Endodermal cell (in vitro differentiated cells): ENCODE measurements around the gene CAMTA1. TPM values are rescaled to one million over a fixed set of nuclear protein-coding genes. Genes with fewer than 3 reads are reported as not detected.

ENCODE experiments used
- DNase-seq: peaks from one replicate; pipeline ENCODE4 v3.0.0-alpha.2; 2017
- H3K27ac ChIP-seq: 2 replicates; pipeline ENCODE4 v1.5.1; 2013; ENCODE audit warnings: mild to moderate bottlenecking, low read depth, low read length, moderate library complexity
- H3K27me3 ChIP-seq: 2 replicates; pipeline ENCODE4 v1.6.1; 2013; ENCODE audit warnings: mild to moderate bottlenecking, low read length, moderate library complexity; ENCODE audit not compliant: insufficient read depth, control insufficient read depth, poor library complexity, severe bottlenecking
- H3K36me3 ChIP-seq: 2 replicates; pipeline ENCODE4 v1.7.0; 2013; ENCODE audit warnings: mild to moderate bottlenecking, low read length, moderate library complexity; ENCODE audit not compliant: control insufficient read depth, insufficient read depth
- H3K4me1 ChIP-seq: one replicate; pipeline ENCODE4 v1.7.0; 2013; ENCODE audit warnings: low read length; ENCODE audit not compliant: control insufficient read depth, insufficient read depth
- H3K4me3 ChIP-seq: 2 replicates; pipeline ENCODE4 v1.5.1; 2013; ENCODE audit warnings: mild to moderate bottlenecking, low read length, moderate library complexity
- H3K9ac ChIP-seq: 2 replicates; pipeline ENCODE4 v1.6.1; 2013; ENCODE audit warnings: mild to moderate bottlenecking, low read length, moderate library complexity; ENCODE audit not compliant: poor library complexity, severe bottlenecking; ENCODE audit errors: extremely low read depth
- H3K9me3 ChIP-seq: 2 replicates; pipeline ENCODE4 v1.6.1; 2013; ENCODE audit warnings: mild to moderate bottlenecking, low read length, moderate library complexity; ENCODE audit not compliant: control insufficient read depth
- H3K27ac Mint-ChIP-seq: 2 replicates; pipeline ENCODE4 v1.8.0; 2020; ENCODE audit warnings: mixed read lengths
- H3K27me3 Mint-ChIP-seq: 2 replicates; pipeline ENCODE4 v1.8.0; 2021; ENCODE audit warnings: mild to moderate bottlenecking, mixed read lengths; ENCODE audit not compliant: insufficient read depth
- H3K36me3 Mint-ChIP-seq: 2 replicates; pipeline ENCODE4 v1.8.0; 2020; ENCODE audit warnings: low read depth, mixed read lengths
- H3K4me1 Mint-ChIP-seq: 2 replicates; pipeline ENCODE4 v1.8.0; 2020; ENCODE audit warnings: mixed read lengths
- H3K4me3 Mint-ChIP-seq: 2 replicates; pipeline ENCODE4 v1.8.0; 2020; ENCODE audit warnings: mild to moderate bottlenecking, moderate library complexity, mixed read lengths
- H3K9me3 Mint-ChIP-seq: 2 replicates; pipeline ENCODE4 v1.8.0; 2020; ENCODE audit warnings: mild to moderate bottlenecking, mixed read lengths
- WGBS, 2 experiments: methylation state at CpG; one replicate each; pipeline versions ENCODE4 v1.1.5 to v1.1.7; 2013; ENCODE audit warnings: missing lambda C conversion rate in 2 of 2, mixed read lengths in 1 of 2; ENCODE audit not compliant: insufficient coverage in 1 of 2, insufficient read length in 1 of 2; 5-methylcytosine and 5-hydroxymethylcytosine counted together
- total RNA-seq, 2 donors: library from RNA; stranded (reverse); fragmentation: NEBNext Ultra II Directional in 1 of 2; extraction: Animal tissue kit (Norgen Biotek cat#: 25700) in 1 of 2; gene quantifications; 2 replicates in 1 of 2; 3 replicates in 1 of 2; pipeline ENCODE4 v1.2.1, GENCODE V29; 2021
- TF ChIP-seq, protein P1 (sequence below): fragments of 200-600 bp; sonication (generic); conservative IDR thresholded peaks from 2 replicates; pipeline ENCODE4 v1.5.0; 2021; ENCODE audit warnings: antibody characterized with exemption, mild to moderate bottlenecking

CAMTA1 gene
- total RNA-seq, 2 donors from 2014 or later: 123 to 137 TPM

DNA sequence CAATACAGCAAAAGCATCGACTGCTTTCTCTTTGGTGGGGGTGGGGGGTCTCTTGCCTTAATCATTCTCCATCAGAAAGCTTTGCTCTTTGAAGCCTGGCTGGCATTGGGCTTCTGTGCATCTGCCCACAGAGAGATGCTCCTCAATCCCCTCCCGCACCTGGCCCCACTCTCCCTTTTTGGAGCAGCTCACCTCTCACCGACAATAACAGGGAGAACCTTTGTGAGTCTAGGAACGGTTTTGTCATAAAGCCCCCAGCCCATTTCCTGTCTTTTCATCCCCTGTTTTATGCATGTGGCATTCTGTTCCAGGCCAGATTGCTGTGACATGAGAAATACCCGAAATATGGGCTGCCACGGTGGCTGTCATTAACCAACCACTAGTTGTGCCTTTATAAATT is 516.9 kb downstream of the CAMTA1 start:
- Histone ChIP-seq H3K4me3 (no peak overlapping the region), H3K27me3 (no peaks in the 10 kb centered on the region), H3K4me1 (peaks cover 4% of the 10 kb centered on the region), H3K9me3 (peaks cover 14% of the 10 kb centered on the region), H3K27ac (no peak overlapping the region), H3K9ac (no peak overlapping the region), H3K36me3 (no peaks in the 10 kb centered on the region)
- no peaks in the 10 kb centered on the region for H3K36me3 Mint-ChIP-seq
- TF ChIP-seq, protein P1, sequence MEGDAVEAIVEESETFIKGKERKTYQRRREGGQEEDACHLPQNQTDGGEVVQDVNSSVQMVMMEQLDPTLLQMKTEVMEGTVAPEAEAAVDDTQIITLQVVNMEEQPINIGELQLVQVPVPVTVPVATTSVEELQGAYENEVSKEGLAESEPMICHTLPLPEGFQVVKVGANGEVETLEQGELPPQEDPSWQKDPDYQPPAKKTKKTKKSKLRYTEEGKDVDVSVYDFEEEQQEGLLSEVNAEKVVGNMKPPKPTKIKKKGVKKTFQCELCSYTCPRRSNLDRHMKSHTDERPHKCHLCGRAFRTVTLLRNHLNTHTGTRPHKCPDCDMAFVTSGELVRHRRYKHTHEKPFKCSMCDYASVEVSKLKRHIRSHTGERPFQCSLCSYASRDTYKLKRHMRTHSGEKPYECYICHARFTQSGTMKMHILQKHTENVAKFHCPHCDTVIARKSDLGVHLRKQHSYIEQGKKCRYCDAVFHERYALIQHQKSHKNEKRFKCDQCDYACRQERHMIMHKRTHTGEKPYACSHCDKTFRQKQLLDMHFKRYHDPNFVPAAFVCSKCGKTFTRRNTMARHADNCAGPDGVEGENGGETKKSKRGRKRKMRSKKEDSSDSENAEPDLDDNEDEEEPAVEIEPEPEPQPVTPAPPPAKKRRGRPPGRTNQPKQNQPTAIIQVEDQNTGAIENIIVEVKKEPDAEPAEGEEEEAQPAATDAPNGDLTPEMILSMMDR: no peak
- peak; percentile 21 for DNase-seq
- H3K27me3 Mint-ChIP-seq: no peaks in the 10 kb centered on the region
- H3K9me3 Mint-ChIP-seq: peaks cover under 1% of the 10 kb centered on the region
- no peak overlapping the region for H3K27ac Mint-ChIP-seq
- 83% methylated on average over 5 to 6 of the region's 6 CpGs for WGBS, 2 experiments
- peaks cover 6% of the 10 kb centered on the region for H3K4me1 Mint-ChIP-seq
- no peak overlapping the region for H3K4me3 Mint-ChIP-seq

DNA sequence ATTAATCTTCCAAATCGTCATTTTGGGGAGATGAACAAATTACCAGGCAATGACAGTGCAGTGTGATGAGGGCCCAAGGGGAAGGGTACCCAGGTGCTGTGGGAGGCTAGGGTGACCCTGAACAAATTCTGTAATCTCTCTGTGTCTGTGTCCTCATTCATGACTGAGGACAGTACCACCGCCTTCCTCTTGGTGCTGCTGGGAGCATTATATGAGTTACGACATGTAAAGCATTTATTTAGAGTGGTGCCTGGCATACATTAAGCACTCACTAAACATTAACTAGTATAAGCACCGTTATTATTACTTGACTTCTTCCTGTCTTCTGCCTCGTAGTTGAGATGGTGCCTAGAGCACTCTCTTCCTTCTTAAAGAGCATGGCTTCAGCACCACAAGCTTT is 517.6 kb downstream of the CAMTA1 start:
- H3K4me3 Mint-ChIP-seq: no peak overlapping the region
- peaks cover 6% of the 10 kb centered on the region for H3K4me1 Mint-ChIP-seq
- H3K27ac Mint-ChIP-seq: no peak overlapping the region
- no peaks in the 10 kb centered on the region for H3K27me3 Mint-ChIP-seq
- H3K36me3 Mint-ChIP-seq: no peaks in the 10 kb centered on the region
- no peak overlapping the region for H3K4me3 ChIP-seq
- TF ChIP-seq, protein P1: peak; percentile 52
- H3K36me3 ChIP-seq: no peaks in the 10 kb centered on the region
- 89 to 93% methylated on average over 5 of the region's 5 CpGs for WGBS, 2 experiments
- H3K4me1 ChIP-seq: peaks cover 4% of the 10 kb centered on the region
- H3K27me3 ChIP-seq: no peaks in the 10 kb centered on the region
- no peak overlapping the region for H3K27ac ChIP-seq
- H3K9me3 Mint-ChIP-seq: peaks cover 7% of the 10 kb centered on the region
- peaks cover 20% of the 10 kb centered on the region for H3K9me3 ChIP-seq
- no peak overlapping the region for H3K9ac ChIP-seq
- peak; percentile 41 for DNase-seq

DNA sequence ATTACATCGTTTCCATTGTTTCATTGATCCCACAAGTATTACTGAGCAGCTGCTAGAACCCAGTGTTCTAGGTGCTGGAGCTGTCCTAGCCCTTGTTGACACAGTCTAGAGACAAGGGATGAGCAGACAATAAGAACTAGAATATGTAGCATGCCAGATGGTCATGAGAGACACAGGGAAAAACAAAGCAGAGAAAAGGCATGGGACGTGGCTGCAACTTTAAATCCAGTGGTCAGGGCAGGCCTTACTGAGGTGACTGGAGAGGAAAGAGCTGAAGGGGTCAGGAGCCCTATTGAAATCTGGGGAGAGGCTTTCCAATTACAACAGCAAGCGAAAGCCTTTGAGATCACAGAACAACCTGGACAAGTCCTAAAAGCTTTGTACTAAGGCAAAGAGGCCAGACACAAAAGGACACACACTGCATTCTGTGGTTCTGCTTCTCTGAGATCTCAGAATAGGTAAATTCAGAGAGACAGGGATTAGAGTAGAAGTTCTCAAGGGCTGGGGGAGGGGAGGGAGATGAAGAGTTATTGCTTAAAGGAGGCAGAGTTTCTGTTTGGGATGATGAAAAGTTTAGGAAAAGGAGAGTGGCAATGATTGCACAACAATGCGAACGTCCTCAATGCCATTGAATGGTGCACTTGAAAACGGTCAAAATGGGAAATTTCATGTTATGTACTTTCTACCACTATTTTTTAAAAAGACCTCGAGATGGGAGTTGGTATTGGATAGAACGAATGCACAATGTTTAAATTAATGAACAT is 518.5 kb downstream of the CAMTA1 start:
- 79 to 93% methylated on average over 2 to 8 of the region's 8 CpGs for WGBS, 2 experiments
- H3K36me3 Mint-ChIP-seq: no peaks in the 10 kb centered on the region
- H3K4me3 ChIP-seq: no peak overlapping the region
- TF ChIP-seq, protein P1: no peak
- no peaks in the 10 kb centered on the region for H3K36me3 ChIP-seq
- H3K9ac ChIP-seq: no peak overlapping the region
- peak; percentile 39 for DNase-seq
- H3K27ac ChIP-seq: no peak overlapping the region
- H3K27me3 Mint-ChIP-seq: no peaks in the 10 kb centered on the region
- H3K4me1 ChIP-seq: peaks cover 4% of the 10 kb centered on the region
- no peaks in the 10 kb centered on the region for H3K27me3 ChIP-seq
- H3K9me3 Mint-ChIP-seq: peaks cover 14% of the 10 kb centered on the region
- H3K27ac Mint-ChIP-seq: no peak overlapping the region
- peaks cover 20% of the 10 kb centered on the region for H3K9me3 ChIP-seq
- H3K4me3 Mint-ChIP-seq: no peak overlapping the region
- H3K4me1 Mint-ChIP-seq: peaks cover 6% of the 10 kb centered on the region
